Testis (tissue), 3 donors: ENCODE measurements around the gene RFT1. TPM values are rescaled to one million over a fixed set of nuclear protein-coding genes. Genes with fewer than 3 reads are reported as not detected.

Experiments
- DNase-seq: peaks from one replicate; pipeline ENCODE4 v3.0.0-alpha.2; 2019
- H3K27ac ChIP-seq, 2 donors: fragments of 200-600 bp; sonication (generic); one replicate each; pipeline ENCODE4 v1.5.1; 2019
- H3K27me3 ChIP-seq: fragments of 200-600 bp; sonication (generic); one replicate; pipeline ENCODE4 v1.5.1; 2019
- H3K36me3 ChIP-seq: fragments of 200-600 bp; sonication (generic); one replicate; pipeline ENCODE4 v1.5.1; 2017; ENCODE audit warnings: low read depth; ENCODE audit errors: missing control alignments
- H3K4me1 ChIP-seq: fragments of 200-600 bp; sonication (generic); one replicate; pipeline ENCODE4 v1.5.1; 2019
- H3K4me3 ChIP-seq, 2 donors: fragments of 200-600 bp; sonication (generic); one replicate each; pipeline ENCODE4 v1.5.1; 2017 to 2019
- H3K9me3 ChIP-seq: fragments of 200-600 bp; sonication (generic); one replicate; pipeline ENCODE4 v1.5.1; 2017
- CTCF ChIP-seq, 3 experiments: fragments of 450-650 bp in 2 of 3; fragments of 200-600 bp in 1 of 3; sonication (generic) in 1 of 3; IDR thresholded peaks; one replicate each; pipeline ENCODE4 v1.5.1; 2016 to 2019; ENCODE audit warnings: antibody characterized with exemption in 3 of 3, mild to moderate bottlenecking in 2 of 3, moderate library complexity in 1 of 3
- POLR2A ChIP-seq: fragments of 450-650 bp; IDR thresholded peaks from one replicate; pipeline ENCODE4 v1.6.1; 2017; ENCODE audit warnings: antibody characterized with exemption, mild to moderate bottlenecking, moderate library complexity
- WGBS, 2 donors: methylation state at CpG; one replicate each; pipeline ENCODE4 v1.1.5; 2018; 5-methylcytosine and 5-hydroxymethylcytosine counted together
- intact Hi-C: fragments of 100-400 bp; cut with DNase I; formaldehyde crosslinking; loops from one replicate; pipeline ENCODE4 v1.15.1; 2023; ENCODE audit warnings: low total_unique reads
- polyA plus RNA-seq: library from polyadenylated mRNA; stranded (reverse); fragments of 350-450 nt; fragmentation: Illumina TruSeq; extraction: RNeasy Lipid Tissue Mini Kit (QIAGEN cat#74804); gene quantifications from one replicate; pipeline ENCODE4 v1.2.3, GENCODE V29; 2014; ENCODE audit warnings: low read depth, low replicate concordance; ENCODE audit not compliant: insufficient read depth
- total RNA-seq, 2 donors: library from RNA; depleted of rRNA; stranded (reverse); fragments of >200 nt; gene quantifications; one replicate each; pipeline ENCODE4 v1.2.3, GENCODE V29; 2016

Gene RFT1
- total and polyA plus RNA-seq, 3 donors from 2014 or later = 27.2 to 36.8 (median 33.9) TPM

GRCh38 chr3:53083521-53083920 is 46.7 kb downstream of the RFT1 start:
- Histone ChIP-seq H3K4me1 (no peaks in the 10 kb centered on the region), H3K9me3 (no peaks in the 10 kb centered on the region), H3K36me3 (no peaks in the 10 kb centered on the region), H3K4me3 (no peak overlapping the region), H3K27ac (no peak overlapping the region), H3K27me3 (no peaks in the 10 kb centered on the region)
- WGBS, 2 donors = 59 to 71% methylated on average over 8 of the region's 8 CpGs
- TF ChIP-seq CTCF (IDR thresholded peaks at IDR 0.05) = no peak
- TF ChIP-seq POLR2A = no peak
- peak; percentile 13 for DNase-seq
- intact Hi-C loops = no loop called here

GRCh38 chr3:53082736-53083135 is 47.5 kb downstream of the RFT1 start:
- Histone ChIP-seq H3K27me3 (no peaks in the 10 kb centered on the region), H3K4me1 (no peaks in the 10 kb centered on the region), H3K4me3 (no peak overlapping the region), H3K27ac (no peak overlapping the region), H3K9me3 (no peaks in the 10 kb centered on the region), H3K36me3 (no peaks in the 10 kb centered on the region)
- intact Hi-C loops = no loop called here
- WGBS, 2 donors = 80 to 92% methylated on average over 6 to 8 of the region's 8 CpGs
- DNase-seq = no peak
- TF ChIP-seq POLR2A = no peak
- no peak for TF ChIP-seq CTCF (IDR thresholded peaks at IDR 0.05)

- TF ChIP-seq CTCF (IDR thresholded peaks at IDR 0.05) = no peak
- no peak for TF ChIP-seq POLR2A
- Histone ChIP-seq H3K4me1 (no peaks in the 10 kb centered on the region), H3K36me3 (no peaks in the 10 kb centered on the region), H3K9me3 (no peaks in the 10 kb centered on the region), H3K4me3 (no peak overlapping the region), H3K27ac (no peak overlapping the region), H3K27me3 (no peaks in the 10 kb centered on the region)
- DNase-seq = no peak
- WGBS, 2 donors = 88 to 93% methylated on average over 5 of the region's 5 CpGs
- intact Hi-C loops = no loop called here
These were observed 48.9 kb downstream of the RFT1 start for GRCh38 chr3:53081318-53081717.

GRCh38 chr3:53080612-53081205 is 49.5 kb downstream of the RFT1 start:
- intact Hi-C loops = no loop called here
- no peak for DNase-seq
- Histone ChIP-seq H3K4me3 (no peak overlapping the region), H3K36me3 (no peaks in the 10 kb centered on the region), H3K4me1 (no peaks in the 10 kb centered on the region), H3K27ac (no peak overlapping the region), H3K9me3 (no peaks in the 10 kb centered on the region), H3K27me3 (no peaks in the 10 kb centered on the region)
- no peak for TF ChIP-seq POLR2A
- TF ChIP-seq CTCF (IDR thresholded peaks at IDR 0.05) = no peak
- WGBS, 2 donors = 88 to 94% methylated on average over 7 of the region's 7 CpGs

- no peak for DNase-seq
- Histone ChIP-seq H3K4me1 (no peaks in the 10 kb centered on the region), H3K9me3 (no peaks in the 10 kb centered on the region), H3K4me3 (no peak overlapping the region), H3K36me3 (no peaks in the 10 kb centered on the region), H3K27me3 (no peaks in the 10 kb centered on the region), H3K27ac (no peak overlapping the region)
- TF ChIP-seq CTCF (IDR thresholded peaks at IDR 0.05) = no peak
- TF ChIP-seq POLR2A = no peak
- intact Hi-C loops = no loop called here
- 73 to 77% methylated on average over 12 of the region's 12 CpGs for WGBS, 2 donors
These were observed 50.3 kb downstream of the RFT1 start for GRCh38 chr3:53079791-53080555.
